IgD-negative memory B cell (primary cell): ENCODE data around the gene ILKAP. TPM values are rescaled to one million over a fixed set of nuclear protein-coding genes. Genes with fewer than 3 reads are reported as not detected.

Experiments
- H3K27ac Mint-ChIP-seq, 3 donors: one replicate each; pipeline ENCODE4 v1.8.0; 2020 to 2022; ENCODE audit warnings: mild to moderate bottlenecking in 3 of 3, mixed read lengths in 3 of 3, moderate library complexity in 1 of 3
- H3K27me3 Mint-ChIP-seq: one replicate; pipeline ENCODE4 v1.8.0; 2021; ENCODE audit warnings: mixed read lengths
- H3K36me3 Mint-ChIP-seq: one replicate; pipeline ENCODE4 v1.8.0; 2020; ENCODE audit warnings: mild to moderate bottlenecking, mixed read lengths
- H3K4me1 Mint-ChIP-seq, 3 donors: one replicate each; pipeline ENCODE4 v1.8.0; 2020 to 2022; ENCODE audit warnings: mixed read lengths in 3 of 3, mild to moderate bottlenecking in 1 of 3
- H3K4me3 Mint-ChIP-seq, 4 donors: one replicate each; pipeline ENCODE4 v1.8.0; 2020 to 2022; ENCODE audit warnings: mild to moderate bottlenecking in 4 of 4, mixed read lengths in 4 of 4, moderate library complexity in 3 of 4
- H3K9me3 Mint-ChIP-seq, 3 donors: one replicate each; pipeline ENCODE4 v1.8.0; 2020 to 2021; ENCODE audit warnings: mixed read lengths in 3 of 3, mild to moderate bottlenecking in 1 of 3
- polyA plus RNA-seq: library from polyadenylated mRNA; unstranded; fragments of 300-500 nt; fragmentation: Illumina TruSeq; gene quantifications from one replicate; pipeline ENCODE4 v1.2.3, GENCODE V29; 2021

The ILKAP gene
- polyA plus RNA-seq, 1 donor from 2014 or later = 50.2 TPM

- Mint-ChIP-seq H3K27ac (no peak overlapping the region), H3K27me3 (peaks cover 2% of the 10 kb centered on the region)
Observed at GRCh38 chr2:238134393-238134785, 69.1 kb downstream of the ILKAP start.

GRCh38 chr2:238133499-238134392, 69.7 kb downstream of the ILKAP start:
- Mint-ChIP-seq H3K36me3 (no peaks in the 10 kb centered on the region), H3K9me3 (no peaks in the 10 kb centered on the region), H3K27ac (no peak overlapping the region), H3K4me1 (peaks cover 0 to 3% (median 0%) of the 10 kb centered on the region in 3 donors), H3K27me3 (peaks cover 2% of the 10 kb centered on the region), H3K4me3 (no peak overlapping the region)

More at GRCh38 chr2:238134393-238134785, 69.1 kb downstream of the ILKAP start:
- no peaks in the 10 kb centered on the region for H3K36me3 Mint-ChIP-seq
- peaks cover 0 to 3% (median 0%) of the 10 kb centered on the region in 3 donors for H3K4me1 Mint-ChIP-seq
- no peaks in the 10 kb centered on the region for H3K9me3 Mint-ChIP-seq
- no peak overlapping the region for H3K4me3 Mint-ChIP-seq

- Mint-ChIP-seq H3K4me3 (peak overlapping the region in 1 of 4 donors; percentile 60), H3K36me3 (no peaks in the 10 kb centered on the region), H3K27ac (no peak overlapping the region), H3K27me3 (peaks cover 2% of the 10 kb centered on the region), H3K4me1 (no peaks in the 10 kb centered on the region), H3K9me3 (no peaks in the 10 kb centered on the region)
Observed at GRCh38 chr2:238132463-238133450, 70.7 kb downstream of the ILKAP start.

- no peak overlapping the region for H3K27ac Mint-ChIP-seq
- no peaks in the 10 kb centered on the region for H3K9me3 Mint-ChIP-seq
- H3K4me1 Mint-ChIP-seq = no peaks in the 10 kb centered on the region
- H3K4me3 Mint-ChIP-seq = no peak overlapping the region
- H3K27me3 Mint-ChIP-seq = peaks cover 2% of the 10 kb centered on the region
- H3K36me3 Mint-ChIP-seq = no peaks in the 10 kb centered on the region
Observed at GRCh38 chr2:238131761-238132462, 71.6 kb downstream of the ILKAP start.

GRCh38 chr2:238130696-238131628, 72.5 kb downstream of the ILKAP start:
- Mint-ChIP-seq H3K4me3 (no peak overlapping the region), H3K36me3 (no peaks in the 10 kb centered on the region)

GRCh38 chr2:238130111-238130695, 73.3 kb downstream of the ILKAP start:
- Mint-ChIP-seq H3K27me3 (peaks cover 2% of the 10 kb centered on the region), H3K27ac (no peak overlapping the region), H3K4me3 (no peak overlapping the region), H3K4me1 (no peaks in the 10 kb centered on the region), H3K9me3 (no peaks in the 10 kb centered on the region), H3K36me3 (no peaks in the 10 kb centered on the region)

More at GRCh38 chr2:238130696-238131628, 72.5 kb downstream of the ILKAP start:
- H3K4me1 Mint-ChIP-seq = no peaks in the 10 kb centered on the region
- peaks cover 2% of the 10 kb centered on the region for H3K27me3 Mint-ChIP-seq
- H3K9me3 Mint-ChIP-seq = no peaks in the 10 kb centered on the region
- no peak overlapping the region for H3K27ac Mint-ChIP-seq

- H3K9me3 Mint-ChIP-seq = no peaks in the 10 kb centered on the region
- H3K27ac Mint-ChIP-seq = no peak overlapping the region
- no peak overlapping the region for H3K4me3 Mint-ChIP-seq
- no peaks in the 10 kb centered on the region for H3K4me1 Mint-ChIP-seq
- peaks cover 1% of the 10 kb centered on the region for H3K36me3 Mint-ChIP-seq
- peaks cover under 1% of the 10 kb centered on the region for H3K27me3 Mint-ChIP-seq
Observed at GRCh38 chr2:238129166-238130010, 74.1 kb downstream of the ILKAP start.

- Mint-ChIP-seq H3K36me3 (peaks cover 1% of the 10 kb centered on the region), H3K27me3 (no peaks in the 10 kb centered on the region), H3K27ac (no peak overlapping the region), H3K4me3 (no peak overlapping the region), H3K4me1 (no peaks in the 10 kb centered on the region), H3K9me3 (no peaks in the 10 kb centered on the region)
Observed at GRCh38 chr2:238128534-238129001, 74.9 kb downstream of the ILKAP start.

GRCh38 chr2:238128061-238128440, 75.4 kb downstream of the ILKAP start:
- no peaks in the 10 kb centered on the region for H3K9me3 Mint-ChIP-seq

GRCh38 chr2:238127165-238128060, 76.1 kb downstream of the ILKAP start:
- H3K27ac Mint-ChIP-seq = no peak overlapping the region
- no peaks in the 10 kb centered on the region for H3K9me3 Mint-ChIP-seq
- H3K4me1 Mint-ChIP-seq = no peaks in the 10 kb centered on the region
- H3K36me3 Mint-ChIP-seq = peaks cover 1% of the 10 kb centered on the region
- no peaks in the 10 kb centered on the region for H3K27me3 Mint-ChIP-seq
- H3K4me3 Mint-ChIP-seq = no peak overlapping the region

More at GRCh38 chr2:238128061-238128440, 75.4 kb downstream of the ILKAP start:
- Mint-ChIP-seq H3K36me3 (peaks cover 1% of the 10 kb centered on the region), H3K4me3 (no peak overlapping the region), H3K27ac (no peak overlapping the region), H3K4me1 (no peaks in the 10 kb centered on the region), H3K27me3 (no peaks in the 10 kb centered on the region)

GRCh38 chr2:238126775-238127164, 76.7 kb downstream of the ILKAP start:
- H3K4me3 Mint-ChIP-seq = no peak overlapping the region
- no peaks in the 10 kb centered on the region for H3K27me3 Mint-ChIP-seq
- no peaks in the 10 kb centered on the region for H3K9me3 Mint-ChIP-seq
- H3K4me1 Mint-ChIP-seq = no peaks in the 10 kb centered on the region
- H3K36me3 Mint-ChIP-seq = peaks cover 1% of the 10 kb centered on the region
- no peak overlapping the region for H3K27ac Mint-ChIP-seq

GRCh38 chr2:238126338-238126737, 77.2 kb downstream of the ILKAP start:
- Mint-ChIP-seq H3K4me1 (no peaks in the 10 kb centered on the region), H3K36me3 (peaks cover 1% of the 10 kb centered on the region), H3K27ac (no peak overlapping the region), H3K27me3 (no peaks in the 10 kb centered on the region), H3K4me3 (no peak overlapping the region), H3K9me3 (no peaks in the 10 kb centered on the region)
